A549 (cell line): Measurements from ENCODE around the gene ABCC6.

ENCODE experiments used
- CTCF ChIP-seq: fragments of >200 bp; sonication (Bioruptor Twin); formaldehyde crosslinking; IDR thresholded peaks from 3 replicates; pipeline ENCODE4 v1.5.1; 2016
- POLR2A ChIP-seq: IDR thresholded peaks from 2 replicates; pipeline ENCODE4 v1.6.1; 2012; ENCODE audit warnings: mild to moderate bottlenecking, low read length

GRCh38 chr16:16197331-16197730 is 26.0 kb downstream of the ABCC6 start:
- no peak for TF ChIP-seq CTCF
- no peak for TF ChIP-seq POLR2A
